CD8-positive, alpha-beta memory T cell (primary cell): ENCODE data around the gene CACNA1C. TPM values are rescaled to one million over a fixed set of nuclear protein-coding genes. Genes with fewer than 3 reads are reported as not detected.

Experiments
- CTCF ChIA-PET: fragments of 350-600 bp; sonication (Branson Sonifier 250); formaldehyde crosslinking; loops from one replicate; lab custom pipeline; 2021; ENCODE audit warnings: antibody characterized with exemption; lab: Charles Lee
- POLR2A ChIA-PET: fragments of 350-600 bp; sonication (Branson Sonifier 250); formaldehyde crosslinking; loops from one replicate; lab custom pipeline; 2021; ENCODE audit warnings: antibody characterized with exemption; lab: Charles Lee
- DNase-seq, 5 donors: peaks; one replicate each; pipeline versions ENCODE4 v3.0.0 to v3.0.0-alpha.2; 2020 to 2022; ENCODE audit warnings: mixed read lengths in 1 of 5
- H3K27ac ChIP-seq: one replicate; pipeline ENCODE4 v1.7.0; 2013; ENCODE audit warnings: low read depth, mild to moderate bottlenecking, low read length, moderate library complexity
- H3K27me3 ChIP-seq: 2 replicates; pipeline ENCODE4 v1.7.0; 2013; ENCODE audit warnings: low read length, mild to moderate bottlenecking; ENCODE audit not compliant: insufficient read depth, poor library complexity, severe bottlenecking
- H3K36me3 ChIP-seq: 2 replicates; pipeline ENCODE4 v1.7.0; 2013; ENCODE audit warnings: mild to moderate bottlenecking, low read length, moderate library complexity; ENCODE audit not compliant: insufficient read depth
- H3K4me1 ChIP-seq: 2 replicates; pipeline ENCODE4 v1.7.0; 2013; ENCODE audit warnings: mild to moderate bottlenecking, low read length, moderate library complexity; ENCODE audit not compliant: insufficient read depth
- H3K4me3 ChIP-seq: 2 replicates; pipeline ENCODE4 v1.7.0; 2013; ENCODE audit warnings: mild to moderate bottlenecking, low read length
- H3K9me3 ChIP-seq: 2 replicates; pipeline ENCODE4 v1.7.0; 2013; ENCODE audit warnings: mild to moderate bottlenecking, low read length
- H3K27ac Mint-ChIP-seq, 8 donors: one replicate each; pipeline ENCODE4 v1.8.0; 2020 to 2021; ENCODE audit warnings: mixed read lengths in 8 of 8, mild to moderate bottlenecking in 6 of 8, inconsistent platforms in 3 of 8, moderate library complexity in 3 of 8
- H3K27me3 Mint-ChIP-seq, 2 donors: one replicate each; pipeline ENCODE4 v1.8.0; 2020 to 2021; ENCODE audit warnings: mixed read lengths in 2 of 2, mild to moderate bottlenecking in 1 of 2, moderate library complexity in 1 of 2
- H3K36me3 Mint-ChIP-seq, 3 donors: one replicate each; pipeline ENCODE4 v1.8.0; 2020 to 2021; ENCODE audit warnings: mixed read lengths in 3 of 3, inconsistent platforms in 1 of 3, mild to moderate bottlenecking in 1 of 3
- H3K4me1 Mint-ChIP-seq, 3 donors: one replicate each; pipeline ENCODE4 v1.8.0; 2020 to 2021; ENCODE audit warnings: mixed read lengths in 3 of 3, inconsistent platforms in 1 of 3, mild to moderate bottlenecking in 1 of 3
- H3K4me3 Mint-ChIP-seq, 7 donors: one replicate each; pipeline ENCODE4 v1.8.0; 2020 to 2021; ENCODE audit warnings: mixed read lengths in 7 of 7, mild to moderate bottlenecking in 6 of 7, moderate library complexity in 4 of 7, inconsistent platforms in 2 of 7
- H3K9me3 Mint-ChIP-seq, 5 donors: one replicate each; pipeline ENCODE4 v1.8.0; 2020 to 2022; ENCODE audit warnings: mixed read lengths in 5 of 5, mild to moderate bottlenecking in 3 of 5, moderate library complexity in 2 of 5, inconsistent platforms in 1 of 5
- polyA plus RNA-seq: library from polyadenylated mRNA; unstranded; fragments of 300-500 nt; fragmentation: Illumina TruSeq; gene quantifications from one replicate; pipeline ENCODE4 v1.2.3, GENCODE V29; 2021
- total RNA-seq, 2 experiments: library from RNA; stranded (reverse); gene quantifications; one replicate each; pipeline ENCODE4 v1.2.3, GENCODE V29; 2021

CACNA1C gene
- total and polyA plus RNA-seq, 3 experiments from 2014 or later, result 0.04 to 0.10 (median 0.04) TPM

DNA sequence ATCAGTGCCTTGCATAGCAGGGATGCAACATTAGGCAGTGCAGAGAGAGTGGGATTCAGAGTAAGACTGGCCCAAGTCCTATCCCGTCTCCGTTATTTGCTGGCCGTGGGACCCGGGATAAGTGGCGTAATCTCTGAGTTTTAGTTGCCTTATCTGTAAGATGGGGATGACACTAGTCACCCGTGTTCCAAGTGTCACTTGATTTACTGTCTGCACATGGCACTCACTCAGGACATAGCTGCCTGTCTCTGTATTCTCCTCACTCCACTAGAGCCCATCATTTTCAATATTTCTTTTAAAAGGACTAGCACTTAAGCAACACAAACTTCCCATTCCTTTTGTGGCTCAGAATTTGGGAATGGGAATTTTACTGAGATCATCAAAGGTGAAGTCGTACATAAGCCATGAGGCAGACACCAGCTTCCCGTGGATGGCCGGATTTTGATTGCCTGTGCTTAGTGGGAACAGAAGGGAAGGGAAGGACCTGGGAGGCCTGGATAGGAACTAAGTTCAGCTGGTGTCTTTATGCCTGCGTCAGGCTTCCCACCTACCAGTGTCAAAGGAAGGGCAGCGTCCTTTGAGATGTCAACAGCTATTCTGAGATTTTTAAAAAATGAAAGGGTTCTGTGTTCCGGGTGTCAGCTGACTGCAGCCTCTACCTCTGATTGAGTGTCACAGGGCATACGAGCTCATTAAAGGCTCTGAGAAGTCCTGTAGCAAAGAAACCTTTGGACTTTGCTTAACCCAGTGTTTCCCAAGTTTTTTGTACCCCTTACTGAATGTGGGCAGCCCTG is 361.4 kb downstream of the CACNA1C start:
- CTCF ChIA-PET, result no interaction called here
- no peaks in the 10 kb centered on the region for H3K9me3 ChIP-seq
- H3K4me3 ChIP-seq, result no peak overlapping the region
- no peaks in the 10 kb centered on the region for H3K27me3 ChIP-seq
- Mint-ChIP-seq H3K9me3 (no peaks in the 10 kb centered on the region), H3K27ac (no peak overlapping the region), H3K4me1 (no peaks in the 10 kb centered on the region), H3K36me3 (no peaks in the 10 kb centered on the region), H3K27me3 (peaks cover 2 to 15% of the 10 kb centered on the region in 2 donors), H3K4me3 (no peak overlapping the region)
- no peaks in the 10 kb centered on the region for H3K36me3 ChIP-seq
- no peak for DNase-seq
- H3K4me1 ChIP-seq, result no peaks in the 10 kb centered on the region
- POLR2A ChIA-PET, result no interaction called here
- H3K27ac ChIP-seq, result no peak overlapping the region

DNA sequence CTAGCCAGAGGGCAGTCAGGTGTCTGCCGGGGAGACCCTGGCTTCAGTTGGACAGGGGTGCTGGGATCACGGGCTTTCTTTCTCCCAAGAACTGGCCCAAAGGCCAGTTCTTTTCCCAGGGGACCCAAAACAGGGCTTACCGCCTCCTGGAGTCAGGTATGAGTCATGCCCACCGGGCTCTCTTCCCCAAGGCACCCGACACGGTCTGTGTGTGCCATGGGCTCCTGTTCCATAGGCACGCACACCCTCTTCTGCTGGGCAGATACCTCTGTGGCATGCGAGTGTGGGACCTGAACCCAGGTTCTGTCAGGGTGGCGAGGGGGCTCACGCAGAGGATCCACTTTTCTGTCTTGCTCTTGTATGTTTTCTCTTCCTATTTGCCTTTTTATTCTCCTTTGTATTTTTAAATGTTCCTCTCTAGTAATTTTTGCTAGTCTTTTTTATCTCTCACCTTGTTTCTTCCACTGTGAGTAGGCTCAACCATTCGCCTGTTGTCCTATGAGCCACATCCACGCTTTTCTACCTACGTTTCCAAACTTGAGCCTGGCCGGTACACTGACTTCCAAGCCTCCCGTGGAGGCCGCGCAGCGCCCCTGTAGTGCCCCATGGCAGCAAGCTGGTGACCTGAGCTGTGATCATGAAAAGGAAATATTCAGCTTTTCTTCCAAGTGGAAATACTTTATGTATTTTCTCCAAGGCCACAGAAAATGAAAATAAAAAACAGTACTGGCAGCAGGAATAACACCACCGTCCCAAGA is 362.2 kb downstream of the CACNA1C start:
- no peak overlapping the region for H3K27ac ChIP-seq
- ChIA-PET POLR2A (no interaction called here), CTCF (no interaction called here)
- H3K27ac Mint-ChIP-seq, result no peak overlapping the region
- H3K4me1 ChIP-seq, result no peaks in the 10 kb centered on the region
- DNase-seq, result no peak
- H3K4me3 ChIP-seq, result no peak overlapping the region
- H3K36me3 Mint-ChIP-seq, result no peaks in the 10 kb centered on the region
- no peaks in the 10 kb centered on the region for H3K36me3 ChIP-seq
- peaks cover 2 to 17% of the 10 kb centered on the region in 2 donors for H3K27me3 Mint-ChIP-seq
- no peaks in the 10 kb centered on the region for H3K9me3 ChIP-seq
- H3K4me1 Mint-ChIP-seq, result no peaks in the 10 kb centered on the region
- no peaks in the 10 kb centered on the region for H3K9me3 Mint-ChIP-seq
- H3K4me3 Mint-ChIP-seq, result no peak overlapping the region
- no peaks in the 10 kb centered on the region for H3K27me3 ChIP-seq

DNA sequence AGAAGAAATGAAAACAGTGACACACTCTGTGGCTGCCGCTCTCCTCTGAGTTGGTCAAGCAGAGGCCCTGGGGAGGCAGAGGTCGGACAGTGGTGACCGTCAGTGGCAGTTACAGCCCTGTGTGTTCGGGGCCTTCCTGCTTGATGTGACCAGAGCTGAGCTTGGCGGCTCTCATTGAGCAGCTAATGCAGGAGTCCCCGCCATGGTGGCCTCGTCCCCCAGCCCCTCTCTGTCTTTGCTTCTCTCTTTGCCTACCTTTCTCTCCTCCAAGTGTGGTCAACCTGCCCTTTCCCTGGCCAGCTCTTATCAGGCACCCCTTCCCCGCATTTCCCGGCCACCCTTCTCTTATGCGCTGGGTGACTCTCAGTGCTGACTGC is 362.8 kb downstream of the CACNA1C start:
- POLR2A ChIA-PET, result no interaction called here
- Histone ChIP-seq H3K4me3 (no peak overlapping the region), H3K36me3 (no peaks in the 10 kb centered on the region), H3K27ac (no peak overlapping the region), H3K9me3 (no peaks in the 10 kb centered on the region), H3K27me3 (no peaks in the 10 kb centered on the region), H3K4me1 (no peaks in the 10 kb centered on the region)
- H3K36me3 Mint-ChIP-seq, result no peaks in the 10 kb centered on the region
- no peak overlapping the region for H3K4me3 Mint-ChIP-seq
- H3K27ac Mint-ChIP-seq, result no peak overlapping the region
- CTCF ChIA-PET, result no interaction called here
- no peaks in the 10 kb centered on the region for H3K9me3 Mint-ChIP-seq
- H3K27me3 Mint-ChIP-seq, result peaks cover 2 to 17% of the 10 kb centered on the region in 2 donors
- no peak for DNase-seq
- no peaks in the 10 kb centered on the region for H3K4me1 Mint-ChIP-seq

DNA sequence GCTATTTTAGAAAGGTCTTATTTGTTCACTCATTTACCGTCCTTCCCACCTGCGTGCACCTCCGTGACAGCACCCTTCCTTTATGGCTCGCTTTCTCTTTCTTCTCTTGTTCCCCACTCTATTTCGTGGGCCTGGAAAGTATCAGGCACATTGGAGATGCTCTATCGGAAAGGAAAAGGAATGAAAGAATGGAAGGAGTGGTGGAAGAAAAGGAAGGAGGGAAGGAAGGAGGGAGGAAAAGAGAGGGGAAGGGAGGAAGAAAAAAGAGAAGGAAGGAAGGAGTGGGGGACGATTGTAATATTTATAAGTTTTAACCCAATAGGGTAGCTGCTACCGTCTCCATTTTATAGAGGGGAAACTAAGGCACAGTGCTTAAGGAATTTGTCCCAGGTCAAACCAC is 363.4 kb downstream of the CACNA1C start:
- no peak overlapping the region for H3K4me3 ChIP-seq
- H3K36me3 Mint-ChIP-seq, result no peaks in the 10 kb centered on the region
- no peak overlapping the region for H3K4me3 Mint-ChIP-seq
- H3K27me3 ChIP-seq, result no peaks in the 10 kb centered on the region
- H3K4me1 ChIP-seq, result no peaks in the 10 kb centered on the region
- ChIA-PET POLR2A (no interaction called here), CTCF (no interaction called here)
- DNase-seq, result no peak
- no peaks in the 10 kb centered on the region for H3K4me1 Mint-ChIP-seq
- no peak overlapping the region for H3K27ac Mint-ChIP-seq
- no peaks in the 10 kb centered on the region for H3K9me3 Mint-ChIP-seq
- H3K27me3 Mint-ChIP-seq, result peaks cover 2 to 18% of the 10 kb centered on the region in 2 donors
- no peak overlapping the region for H3K27ac ChIP-seq
- no peaks in the 10 kb centered on the region for H3K9me3 ChIP-seq
- no peaks in the 10 kb centered on the region for H3K36me3 ChIP-seq

DNA sequence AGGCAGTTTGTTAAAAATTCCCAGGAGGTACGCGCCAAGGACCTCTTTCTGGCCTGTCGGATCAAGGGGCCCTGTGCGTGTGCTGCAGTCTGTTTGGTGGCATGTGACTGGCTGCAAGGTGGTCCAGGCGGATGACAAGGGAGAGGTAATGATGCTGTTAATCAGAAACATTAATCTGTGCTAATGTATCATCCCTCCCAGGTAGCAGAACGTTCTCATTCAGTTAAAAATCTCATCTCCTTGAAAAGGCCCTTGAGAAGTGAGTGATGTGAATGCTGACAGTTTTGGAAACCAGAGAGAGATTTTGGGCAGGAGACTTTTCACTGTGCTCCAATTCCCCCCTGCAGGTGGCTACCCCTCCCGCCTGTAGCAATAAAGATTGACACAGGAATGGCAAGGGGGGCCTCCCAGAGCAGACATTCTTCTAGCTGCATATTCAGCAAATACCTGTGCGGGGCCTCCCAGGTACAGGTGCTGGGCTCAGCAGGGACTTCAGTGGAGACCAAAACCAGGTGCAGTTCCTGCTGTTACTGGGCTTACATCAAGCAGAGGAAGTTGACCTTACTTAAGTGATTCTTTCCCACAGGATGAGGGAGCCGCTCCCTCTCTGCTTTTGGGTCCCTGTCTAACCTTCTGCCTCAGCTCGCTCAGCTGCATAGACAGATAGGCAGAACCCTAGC is 364.8 kb downstream of the CACNA1C start:
- Mint-ChIP-seq H3K36me3 (no peaks in the 10 kb centered on the region), H3K4me3 (no peak overlapping the region), H3K27ac (no peak overlapping the region), H3K9me3 (no peaks in the 10 kb centered on the region), H3K4me1 (no peaks in the 10 kb centered on the region), H3K27me3 (peaks cover 5 to 21% of the 10 kb centered on the region in 2 donors)
- no peaks in the 10 kb centered on the region for H3K4me1 ChIP-seq
- H3K27ac ChIP-seq, result no peak overlapping the region
- CTCF ChIA-PET, result no interaction called here
- H3K4me3 ChIP-seq, result no peak overlapping the region
- POLR2A ChIA-PET, result no interaction called here
- H3K9me3 ChIP-seq, result no peaks in the 10 kb centered on the region
- no peak for DNase-seq
- no peaks in the 10 kb centered on the region for H3K36me3 ChIP-seq
- H3K27me3 ChIP-seq, result no peaks in the 10 kb centered on the region

DNA sequence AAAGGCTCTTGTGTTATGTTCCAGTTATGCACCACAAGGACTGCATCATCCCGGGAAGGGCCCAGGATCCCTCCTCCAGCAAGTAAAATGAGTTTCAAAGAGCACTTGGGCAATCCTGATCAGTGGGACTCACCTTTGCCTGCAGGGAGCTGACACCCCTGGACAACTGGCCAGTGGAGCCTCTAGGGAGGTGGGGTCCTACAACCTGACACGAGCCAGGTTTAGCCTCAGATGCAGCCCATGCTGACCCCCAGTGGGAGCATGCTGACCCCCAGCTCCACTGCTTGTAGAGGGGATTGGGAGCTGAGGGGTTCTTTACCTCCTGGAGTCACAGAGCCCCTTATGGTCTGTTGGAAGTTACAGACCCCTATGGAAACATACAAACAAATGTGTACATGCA is 365.8 kb downstream of the CACNA1C start:
- Mint-ChIP-seq H3K27me3 (peaks cover 5 to 21% of the 10 kb centered on the region in 2 donors), H3K27ac (no peak overlapping the region), H3K4me3 (no peak overlapping the region), H3K36me3 (no peaks in the 10 kb centered on the region), H3K9me3 (no peaks in the 10 kb centered on the region), H3K4me1 (no peaks in the 10 kb centered on the region)
- H3K4me1 ChIP-seq, result no peaks in the 10 kb centered on the region
- no peak overlapping the region for H3K27ac ChIP-seq
- H3K4me3 ChIP-seq, result no peak overlapping the region
- ChIA-PET CTCF (no interaction called here), POLR2A (no interaction called here)
- no peaks in the 10 kb centered on the region for H3K9me3 ChIP-seq
- H3K36me3 ChIP-seq, result no peaks in the 10 kb centered on the region
- DNase-seq, result no peak
- H3K27me3 ChIP-seq, result no peaks in the 10 kb centered on the region

DNA sequence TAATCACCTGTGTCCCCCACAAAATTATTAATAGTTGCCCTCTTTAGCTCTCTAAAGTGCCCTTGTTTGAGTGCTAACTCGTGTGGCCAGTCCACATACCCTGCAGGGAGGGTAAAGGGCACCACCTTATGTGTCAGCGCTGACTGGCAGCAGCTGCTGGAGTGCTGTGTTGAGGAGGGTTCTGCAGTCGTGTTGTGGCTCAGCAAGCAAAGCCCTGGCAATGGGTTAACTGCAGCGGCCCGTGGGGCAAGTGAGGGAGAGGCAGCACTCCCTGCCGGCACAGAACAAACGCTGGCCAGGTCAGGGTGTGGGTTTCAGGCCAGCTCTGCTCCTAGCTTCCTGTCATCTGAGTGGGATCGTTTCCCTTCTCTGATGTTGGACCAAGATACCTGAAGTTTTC is 369.8 kb downstream of the CACNA1C start:
- H3K9me3 ChIP-seq, result no peaks in the 10 kb centered on the region

DNA sequence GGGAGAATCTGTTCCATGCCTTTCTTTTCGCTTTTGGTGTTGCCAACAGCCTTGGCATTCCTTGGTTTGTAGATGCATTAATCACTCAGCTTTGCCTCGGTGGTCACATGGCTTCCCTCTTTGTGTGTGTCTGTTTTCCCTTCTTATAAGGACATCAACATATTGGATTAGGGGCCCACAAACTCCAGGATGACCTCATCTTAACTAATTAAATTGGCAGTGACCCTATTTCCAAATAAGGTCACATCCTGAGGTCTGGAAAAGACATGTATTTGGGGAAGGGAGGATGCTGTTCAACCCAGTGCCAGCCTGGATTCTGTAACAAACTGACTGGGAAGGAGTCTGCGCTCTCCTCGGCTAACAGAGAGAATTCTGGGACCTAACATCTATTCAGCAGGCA is 376.2 kb downstream of the CACNA1C start:
- H3K36me3 ChIP-seq, result no peaks in the 10 kb centered on the region
- Mint-ChIP-seq H3K9me3 (peaks cover 0 to 2% (median 0%) of the 10 kb centered on the region in 5 donors), H3K36me3 (no peaks in the 10 kb centered on the region), H3K4me1 (no peaks in the 10 kb centered on the region), H3K27me3 (peaks cover 4 to 22% of the 10 kb centered on the region in 2 donors), H3K4me3 (no peak overlapping the region), H3K27ac (no peak overlapping the region)
- H3K9me3 ChIP-seq, result no peaks in the 10 kb centered on the region
- no peak overlapping the region for H3K4me3 ChIP-seq
- ChIA-PET POLR2A (no interaction called here), CTCF (no interaction called here)
- no peaks in the 10 kb centered on the region for H3K4me1 ChIP-seq
- no peak overlapping the region for H3K27ac ChIP-seq
- H3K27me3 ChIP-seq, result no peaks in the 10 kb centered on the region
- DNase-seq, result no peak

More for the DNA sequence above, 369.8 kb downstream of the CACNA1C start:
- no peak overlapping the region for H3K4me3 Mint-ChIP-seq
- H3K27me3 Mint-ChIP-seq, result peaks cover 5 to 26% of the 10 kb centered on the region in 2 donors
- no peaks in the 10 kb centered on the region for H3K4me1 Mint-ChIP-seq
- no peaks in the 10 kb centered on the region for H3K36me3 Mint-ChIP-seq
- ChIA-PET CTCF (no interaction called here), POLR2A (no interaction called here)
- H3K36me3 ChIP-seq, result no peaks in the 10 kb centered on the region
- H3K9me3 Mint-ChIP-seq, result peaks cover 0 to 2% (median 0%) of the 10 kb centered on the region in 5 donors
- H3K27ac Mint-ChIP-seq, result no peak overlapping the region
- no peaks in the 10 kb centered on the region for H3K4me1 ChIP-seq
- no peak overlapping the region for H3K27ac ChIP-seq
- peak in 1 of 5 donors; percentile 17 for DNase-seq
- no peaks in the 10 kb centered on the region for H3K27me3 ChIP-seq
- H3K4me3 ChIP-seq, result no peak overlapping the region
